HepG2 (cell line): ENCODE measurements around the gene PRR19. TPM values are rescaled to one million over a fixed set of nuclear protein-coding genes. Genes with fewer than 3 reads are reported as not detected.

Experiments
- ADNP ChIP-seq: sonication (generic); formaldehyde crosslinking; IDR thresholded peaks from 2 replicates; pipeline ENCODE4 v1.4.0; 2020; ENCODE audit warnings: missing genetic modification reagents
- AGO2 ChIP-seq: fragments of 200-400 bp; formaldehyde crosslinking; optimal IDR thresholded peaks from 2 replicates; pipeline ENCODE3; 2017; ENCODE audit warnings: mild to moderate bottlenecking, low read depth, low read length, moderate library complexity
- GATAD2A ChIP-seq: IDR thresholded peaks from 2 replicates; pipeline ENCODE4 v1.6.1; 2016
- HNRNPH1 ChIP-seq: fragments of 200-400 bp; formaldehyde crosslinking; optimal IDR thresholded peaks from 2 replicates; pipeline ENCODE3; 2017; ENCODE audit warnings: mild to moderate bottlenecking, low read depth, low read length
- KAT2B ChIP-seq: fragments of 150-350 bp; IDR thresholded peaks from 2 replicates; pipeline ENCODE4 v1.6.1; 2014; ENCODE audit warnings: low read depth, low read length, borderline replicate concordance
- NR2C2 ChIP-seq: sonication (generic); formaldehyde crosslinking; IDR thresholded peaks from 2 replicates; pipeline ENCODE4 v1.4.0; 2020; ENCODE audit warnings: missing genetic modification reagents, mild to moderate bottlenecking, moderate library complexity, borderline replicate concordance
- SOX13 ChIP-seq, 3 experiments: fragments of 450-650 bp in 1 of 3; sonication (generic) in 1 of 3; formaldehyde crosslinking in 1 of 3; IDR thresholded peaks in 2 of 3; conservative IDR thresholded peaks in 1 of 3; 2 replicates each; pipeline versions ENCODE4 v1.5.0 to v1.6.1; 2016 to 2020; ENCODE audit warnings: antibody characterized with exemption in 1 of 3, mild to moderate bottlenecking in 1 of 3, missing compliant biosample characterization in 1 of 3, missing genetic modification reagents in 1 of 3, moderate library complexity in 1 of 3
- TCF7L2 ChIP-seq: IDR thresholded peaks from 2 replicates; pipeline ENCODE4 v1.6.1; 2011; ENCODE audit warnings: mild to moderate bottlenecking, low read depth, low read length, moderate library complexity
- TGIF2 ChIP-seq: IDR thresholded peaks from 2 replicates; pipeline ENCODE4 v1.6.1; 2016; ENCODE audit warnings: control low read depth, missing compliant biosample characterization
- TMF1 ChIP-seq: sonication (generic); formaldehyde crosslinking; IDR thresholded peaks from 2 replicates; pipeline ENCODE4 v1.8.1; 2022; ENCODE audit warnings: low read depth, missing genetic modification reagents
- TRAFD1 ChIP-seq: sonication (generic); formaldehyde crosslinking; IDR thresholded peaks from 2 replicates; pipeline ENCODE4 v1.5.1; 2020; ENCODE audit warnings: missing genetic modification reagents, mild to moderate bottlenecking, borderline replicate concordance
- ZBTB21 ChIP-seq: sonication (generic); formaldehyde crosslinking; IDR thresholded peaks from 2 replicates; pipeline ENCODE4 v1.4.0; 2020; ENCODE audit warnings: missing genetic modification reagents
- ZBTB8A ChIP-seq: sonication (generic); formaldehyde crosslinking; IDR thresholded peaks from 2 replicates; pipeline ENCODE4 v1.4.0; 2020; ENCODE audit warnings: mild to moderate bottlenecking, low read depth, missing genetic modification reagents, borderline replicate concordance
- ZNF317 ChIP-seq: sonication (generic); formaldehyde crosslinking; IDR thresholded peaks from 2 replicates; pipeline ENCODE4 v1.5.0; 2020; ENCODE audit warnings: mild to moderate bottlenecking, missing genetic modification reagents
- ZNF562 ChIP-seq: sonication (generic); formaldehyde crosslinking; IDR thresholded peaks from 2 replicates; pipeline ENCODE4 v1.8.0; 2022; ENCODE audit warnings: missing genetic modification reagents, borderline replicate concordance
- polyA plus RNA-seq, 8 experiments: library from polyadenylated mRNA; depleted of rRNA in 3 of 8; stranded (reverse) in 7 of 8; unstranded in 1 of 8; fragments of >200 nt; fragmentation: Illumina TruSeq in 4 of 8; extraction: Trizol in 4 of 8; gene quantifications; 2 replicates each; pipeline versions ENCODE4 v1.2.1 to v1.2.3, GENCODE V29; 2011 to 2016; ENCODE audit warnings: low read depth in 4 of 8, missing spikeins in 1 of 8, mixed read lengths in 1 of 8; ENCODE audit not compliant: insufficient read depth in 1 of 8
- total RNA-seq, 5 experiments: library from RNA; depleted of rRNA; stranded (reverse); fragments of >200 nt; fragmentation: Illumina TruSeq; extraction: Trizol; gene quantifications; 2 replicates each; pipeline ENCODE4 v1.2.3, GENCODE V29; 2016; ENCODE audit warnings: low read depth in 1 of 5
- TF ChIP-seq, protein P1 (sequence below): sonication (generic); formaldehyde crosslinking; IDR thresholded peaks from 2 replicates; pipeline ENCODE4 v1.9.0; 2022; ENCODE audit warnings: missing genetic modification reagents, mild to moderate bottlenecking, borderline replicate concordance
- TF ChIP-seq, protein P2 (sequence below): sonication (generic); formaldehyde crosslinking; IDR thresholded peaks from 2 replicates; pipeline ENCODE4 v1.8.1; 2023; ENCODE audit warnings: mild to moderate bottlenecking, moderate library complexity, missing genetic modification reagents
- TF ChIP-seq, protein P3 (sequence below): sonication (generic); IDR thresholded peaks from 2 replicates; pipeline ENCODE4 v1.6.1; 2016; ENCODE audit warnings: low read depth, borderline replicate concordance
- TF ChIP-seq, protein P4 (sequence below): sonication (generic); formaldehyde crosslinking; IDR thresholded peaks from 2 replicates; pipeline ENCODE4 v1.4.0; 2020; ENCODE audit warnings: missing genetic modification reagents

Gene PRR19
- total and polyA plus RNA-seq, 2 of the 13 experiments (the other 11 are each of a cell fraction or from before 2014, with no cell fraction given), result 0.21 to 0.33 TPM

DNA sequence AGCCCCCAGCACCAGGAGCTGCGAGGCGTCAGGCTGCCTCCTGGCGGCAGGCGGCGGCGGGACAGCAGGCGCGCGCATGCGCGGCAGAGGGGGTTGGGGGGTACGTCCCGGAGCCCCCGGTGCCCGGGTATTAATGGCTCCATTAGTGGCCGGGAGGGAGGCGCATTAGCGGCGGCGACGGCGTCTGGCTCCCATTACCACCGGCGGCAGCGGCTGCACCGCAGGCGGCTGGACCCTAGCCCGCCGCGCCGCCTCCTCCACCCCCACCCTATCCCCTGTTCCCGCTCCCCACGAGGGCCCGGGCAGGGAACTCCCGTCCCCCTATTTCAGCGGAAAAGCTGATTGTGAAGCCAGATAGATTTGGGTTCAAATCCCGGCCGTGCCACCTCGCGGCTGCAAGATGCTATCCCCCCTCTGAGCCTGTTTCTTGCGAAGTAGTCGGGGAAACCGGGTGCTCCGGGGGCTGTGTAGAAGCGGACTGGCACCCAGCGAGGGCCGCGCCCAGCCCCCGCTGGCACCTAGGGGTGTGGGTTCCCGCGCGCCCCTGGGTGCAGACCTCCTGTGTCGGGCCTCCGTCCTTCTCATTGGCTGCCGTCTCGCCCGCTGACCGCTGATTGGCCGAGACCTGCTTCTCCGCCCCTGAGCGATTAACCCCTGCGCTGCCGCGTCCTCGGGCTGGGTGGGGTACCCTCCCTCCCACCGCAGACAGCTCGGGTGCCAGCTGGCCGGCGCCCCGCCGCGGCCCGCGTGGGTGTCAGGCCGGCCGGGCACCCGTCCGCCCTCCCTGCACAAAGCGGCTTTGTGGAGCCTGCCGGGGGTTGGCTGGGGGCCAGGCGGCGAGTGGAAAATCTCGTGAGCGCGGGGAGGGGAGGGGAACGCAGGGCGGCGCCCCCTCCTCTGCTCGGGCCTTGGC is 21.8 kb upstream of the PRR19 start (continued):
- TF ChIP-seq ZBTB8A (CRISPR knock-in tag) (no peak), TMF1 (CRISPR knock-in tag) (peak; percentile 55; the same call in 1 of the 2 replicates), SOX13 (IDR thresholded peaks at IDR 0.05) (no peak), SOX13 (CRISPR knock-in tag; conservative IDR thresholded peaks at IDR 0.05 in 1 of 2, IDR thresholded peaks at IDR 0.05 in 1 of 2) (peak in 1 of 2 experiments; percentile 32; a peak in 2 of 4 replicates), ZNF317 (0 out of 2 replicates have a peak, but pooled peaks have one; percentile 31), KAT2B (no peak), TGIF2 (no peak), ADNP (no peak), ZBTB21 (CRISPR knock-in tag) (no peak), ZNF562 (CRISPR knock-in tag) (no peak), HNRNPH1 (no peak), TRAFD1 (no peak), NR2C2 (CRISPR knock-in tag) (no peak), AGO2 (peak; percentile 92), GATAD2A (CRISPR knock-in tag) (no peak), TCF7L2 (no peak)
- TF ChIP-seq, protein P1, sequence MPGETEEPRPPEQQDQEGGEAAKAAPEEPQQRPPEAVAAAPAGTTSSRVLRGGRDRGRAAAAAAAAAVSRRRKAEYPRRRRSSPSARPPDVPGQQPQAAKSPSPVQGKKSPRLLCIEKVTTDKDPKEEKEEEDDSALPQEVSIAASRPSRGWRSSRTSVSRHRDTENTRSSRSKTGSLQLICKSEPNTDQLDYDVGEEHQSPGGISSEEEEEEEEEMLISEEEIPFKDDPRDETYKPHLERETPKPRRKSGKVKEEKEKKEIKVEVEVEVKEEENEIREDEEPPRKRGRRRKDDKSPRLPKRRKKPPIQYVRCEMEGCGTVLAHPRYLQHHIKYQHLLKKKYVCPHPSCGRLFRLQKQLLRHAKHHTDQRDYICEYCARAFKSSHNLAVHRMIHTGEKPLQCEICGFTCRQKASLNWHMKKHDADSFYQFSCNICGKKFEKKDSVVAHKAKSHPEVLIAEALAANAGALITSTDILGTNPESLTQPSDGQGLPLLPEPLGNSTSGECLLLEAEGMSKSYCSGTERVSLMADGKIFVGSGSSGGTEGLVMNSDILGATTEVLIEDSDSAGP (CRISPR knock-in tag), result peak; percentile 84
- TF ChIP-seq, protein P2, sequence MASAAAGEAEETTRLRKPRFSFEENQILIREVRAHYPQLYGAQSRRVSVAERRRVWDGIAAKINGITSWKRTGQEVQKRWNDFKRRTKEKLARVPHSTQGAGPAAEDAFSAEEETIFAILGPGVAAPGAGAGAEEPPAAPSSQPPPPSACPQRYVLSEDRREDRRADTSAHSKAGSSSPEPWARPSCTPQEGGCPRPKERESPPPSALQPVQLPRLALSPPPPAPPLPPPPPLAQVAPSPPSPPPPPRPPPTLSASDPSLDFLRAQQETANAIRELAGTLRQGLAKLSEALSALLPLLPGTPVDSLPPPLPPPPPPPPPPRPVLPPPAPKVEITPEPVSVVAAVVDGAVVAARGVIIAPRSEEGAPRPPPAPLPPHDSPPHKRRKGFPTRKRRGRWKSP (CRISPR knock-in tag), result no peak
- TF ChIP-seq, protein P3, sequence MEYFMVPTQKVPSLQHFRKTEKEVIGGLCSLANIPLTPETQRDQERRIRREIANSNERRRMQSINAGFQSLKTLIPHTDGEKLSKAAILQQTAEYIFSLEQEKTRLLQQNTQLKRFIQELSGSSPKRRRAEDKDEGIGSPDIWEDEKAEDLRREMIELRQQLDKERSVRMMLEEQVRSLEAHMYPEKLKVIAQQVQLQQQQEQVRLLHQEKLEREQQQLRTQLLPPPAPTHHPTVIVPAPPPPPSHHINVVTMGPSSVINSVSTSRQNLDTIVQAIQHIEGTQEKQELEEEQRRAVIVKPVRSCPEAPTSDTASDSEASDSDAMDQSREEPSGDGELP, result peak; percentile 72; the same call in 1 of the 2 replicates
- TF ChIP-seq, protein P4, sequence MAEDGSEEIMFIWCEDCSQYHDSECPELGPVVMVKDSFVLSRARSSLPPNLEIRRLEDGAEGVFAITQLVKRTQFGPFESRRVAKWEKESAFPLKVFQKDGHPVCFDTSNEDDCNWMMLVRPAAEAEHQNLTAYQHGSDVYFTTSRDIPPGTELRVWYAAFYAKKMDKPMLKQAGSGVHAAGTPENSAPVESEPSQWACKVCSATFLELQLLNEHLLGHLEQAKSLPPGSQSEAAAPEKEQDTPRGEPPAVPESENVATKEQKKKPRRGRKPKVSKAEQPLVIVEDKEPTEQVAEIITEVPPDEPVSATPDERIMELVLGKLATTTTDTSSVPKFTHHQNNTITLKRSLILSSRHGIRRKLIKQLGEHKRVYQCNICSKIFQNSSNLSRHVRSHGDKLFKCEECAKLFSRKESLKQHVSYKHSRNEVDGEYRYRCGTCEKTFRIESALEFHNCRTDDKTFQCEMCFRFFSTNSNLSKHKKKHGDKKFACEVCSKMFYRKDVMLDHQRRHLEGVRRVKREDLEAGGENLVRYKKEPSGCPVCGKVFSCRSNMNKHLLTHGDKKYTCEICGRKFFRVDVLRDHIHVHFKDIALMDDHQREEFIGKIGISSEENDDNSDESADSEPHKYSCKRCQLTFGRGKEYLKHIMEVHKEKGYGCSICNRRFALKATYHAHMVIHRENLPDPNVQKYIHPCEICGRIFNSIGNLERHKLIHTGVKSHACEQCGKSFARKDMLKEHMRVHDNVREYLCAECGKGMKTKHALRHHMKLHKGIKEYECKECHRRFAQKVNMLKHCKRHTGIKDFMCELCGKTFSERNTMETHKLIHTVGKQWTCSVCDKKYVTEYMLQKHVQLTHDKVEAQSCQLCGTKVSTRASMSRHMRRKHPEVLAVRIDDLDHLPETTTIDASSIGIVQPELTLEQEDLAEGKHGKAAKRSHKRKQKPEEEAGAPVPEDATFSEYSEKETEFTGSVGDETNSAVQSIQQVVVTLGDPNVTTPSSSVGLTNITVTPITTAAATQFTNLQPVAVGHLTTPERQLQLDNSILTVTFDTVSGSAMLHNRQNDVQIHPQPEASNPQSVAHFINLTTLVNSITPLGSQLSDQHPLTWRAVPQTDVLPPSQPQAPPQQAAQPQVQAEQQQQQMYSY (CRISPR knock-in tag), result 0 out of 2 replicates have a peak, but pooled peaks have one; percentile 28
